GM21619 (cell line): ENCODE measurements around the gene IZUMO1R.
A peak's percentile ranks its signal among the peaks of the same experiment; 100 is the strongest.
"Not testable (repeated sequence)": the region's sequence is repeated elsewhere in the genome, so short reads cannot be mapped to it uniquely, and the experiment has no call there.

Source experiments
- ATAC-seq: cut with Tn5 transposase; IDR thresholded peaks from one replicate; pipeline ENCODE4 v1.9.1; 2021; ENCODE audit not compliant: unreplicated experiment

IZUMO1R gene

GRCh38 chr11:94303966-94304958 lies at the start of gene IZUMO1R:
TSS of gene IZUMO1R (plus strand) at chr11:94304580. CDS start at chr11:94305637, 1,057 bp downstream.
- ATAC-seq = no peak

DNA sequence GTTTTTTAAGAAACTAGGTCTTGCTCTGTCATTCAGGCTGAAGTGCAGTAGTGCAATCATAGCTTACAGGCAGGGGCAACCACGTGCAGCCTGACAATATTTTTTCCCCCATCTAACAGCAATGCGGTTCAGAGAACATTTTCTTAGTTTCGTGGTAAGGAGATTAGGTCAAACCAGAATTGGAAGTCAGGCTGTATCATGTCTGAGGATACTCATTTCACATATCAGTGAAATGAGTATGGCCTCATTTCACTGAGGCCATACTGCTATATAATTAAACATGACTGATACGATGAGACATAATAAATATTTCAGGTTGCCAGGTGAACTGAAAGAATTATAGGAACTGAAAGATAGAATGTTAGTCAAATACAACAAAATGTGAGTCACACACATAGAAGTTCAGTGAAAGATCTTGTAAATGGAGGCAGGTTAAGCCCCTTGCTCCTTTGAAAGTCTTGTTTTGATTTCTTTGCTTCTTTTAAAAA lies 32.5 kb upstream of the IZUMO1R start:
- peak; percentile 75 for ATAC-seq

DNA sequence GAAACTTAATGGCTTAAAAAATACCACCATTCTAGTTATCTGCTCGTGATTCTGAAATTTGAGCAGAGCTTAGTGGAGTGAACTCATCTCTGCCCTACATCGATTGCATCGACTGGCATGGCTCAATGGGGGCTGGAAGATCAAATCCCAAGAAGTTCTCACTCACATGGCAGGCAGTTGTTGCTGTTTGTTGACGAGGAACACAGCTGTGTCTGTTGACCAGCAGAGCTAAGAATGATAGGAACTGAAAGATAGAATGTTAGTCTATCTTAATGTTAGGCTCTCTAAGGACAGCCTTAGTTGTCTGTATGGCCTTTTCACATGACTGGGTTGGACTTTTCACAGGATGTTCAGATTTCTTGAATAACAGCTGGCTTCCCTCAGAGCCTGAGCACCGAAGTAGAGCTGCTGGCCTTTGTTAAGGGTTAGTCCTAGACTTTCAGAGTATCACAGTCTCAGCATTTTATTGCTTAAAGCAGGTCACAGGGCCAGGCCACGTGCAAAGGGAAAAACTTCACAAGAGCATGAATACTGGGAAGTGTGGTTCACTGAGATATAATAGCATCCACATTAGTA lies 31.6 kb upstream of the IZUMO1R start:
- ATAC-seq = peak; percentile 51

DNA sequence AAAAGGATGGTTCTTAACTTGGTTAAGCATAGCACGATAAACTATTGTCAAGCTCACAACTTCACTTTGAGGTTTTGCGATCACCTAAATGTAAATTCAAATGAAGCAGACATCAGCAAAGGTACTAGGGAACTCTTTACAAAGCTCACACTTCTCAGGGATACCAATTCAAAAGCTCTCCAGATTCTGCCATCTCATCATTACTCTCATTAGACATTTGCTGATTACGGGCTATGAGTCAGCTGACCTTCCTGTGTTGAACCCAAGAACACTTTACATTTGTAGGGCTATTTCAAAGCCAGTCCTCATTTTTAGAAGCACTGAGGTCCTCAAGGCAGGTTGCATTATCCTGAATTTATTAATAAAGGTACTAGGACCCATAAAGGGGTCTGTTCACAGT lies 28.4 kb upstream of the IZUMO1R start:
- ATAC-seq = no peak

DNA sequence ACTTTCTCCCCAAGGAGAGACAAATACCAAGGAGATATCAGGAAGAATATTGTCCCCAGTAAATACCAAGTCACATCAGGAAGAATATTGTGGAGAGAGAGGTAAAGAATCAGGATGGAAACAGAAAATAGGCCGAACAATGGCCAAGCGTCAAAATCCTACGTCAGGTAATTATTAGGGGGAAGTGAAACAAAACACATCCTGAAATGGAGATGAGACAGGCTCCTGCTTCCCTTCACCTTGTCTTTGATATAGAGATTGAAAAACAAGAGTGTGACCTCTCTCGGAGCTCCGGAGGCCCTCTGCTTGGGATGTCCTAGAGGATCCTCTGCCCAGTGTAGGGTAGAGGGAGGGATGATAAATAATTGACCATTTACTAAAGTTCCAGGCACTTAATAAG lies 27.4 kb upstream of the IZUMO1R start:
- ATAC-seq = no peak

DNA sequence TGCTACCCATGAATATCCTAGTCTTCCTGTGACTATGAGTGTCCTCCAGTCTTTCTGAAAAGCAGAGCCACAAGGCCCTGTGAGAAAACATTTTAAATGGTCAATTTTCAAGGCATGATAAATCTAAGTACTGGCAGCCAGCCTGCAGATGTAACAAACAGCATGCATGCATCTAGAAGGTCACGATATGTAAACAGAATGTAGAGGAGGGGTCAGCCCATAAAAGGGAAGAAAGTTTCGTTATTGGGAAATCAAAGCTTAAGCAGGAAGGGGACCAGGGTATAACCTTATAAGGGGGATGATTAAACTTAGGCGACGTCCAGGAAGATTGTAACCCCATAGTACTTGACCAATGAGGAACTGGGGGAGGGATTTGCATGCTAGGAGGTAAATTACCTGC lies 26.2 kb upstream of the IZUMO1R start:
- ATAC-seq = not testable (repeated sequence)

GRCh38 chr11:94279996-94280395 lies 24.4 kb upstream of the IZUMO1R start:
- ATAC-seq = no peak

DNA sequence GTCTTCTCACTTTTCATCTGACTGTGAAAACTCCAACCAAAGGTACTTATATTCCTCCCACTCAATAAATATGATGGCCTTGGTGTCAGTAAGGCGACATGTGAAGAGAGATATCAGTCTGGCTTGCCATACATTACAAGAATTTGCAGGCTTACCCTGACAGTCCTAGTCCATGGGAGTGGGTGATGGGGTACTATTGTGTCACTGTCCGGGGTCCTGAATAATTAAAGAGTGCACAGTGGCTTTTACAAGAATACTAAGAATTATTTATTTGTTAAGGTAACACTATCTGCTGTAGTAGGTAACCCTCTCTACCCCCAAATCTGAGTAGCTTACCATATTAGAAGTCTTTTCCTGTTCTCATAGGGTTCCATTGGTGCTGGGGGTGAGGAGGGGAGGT lies 23.1 kb upstream of the IZUMO1R start:
- no peak for ATAC-seq

DNA sequence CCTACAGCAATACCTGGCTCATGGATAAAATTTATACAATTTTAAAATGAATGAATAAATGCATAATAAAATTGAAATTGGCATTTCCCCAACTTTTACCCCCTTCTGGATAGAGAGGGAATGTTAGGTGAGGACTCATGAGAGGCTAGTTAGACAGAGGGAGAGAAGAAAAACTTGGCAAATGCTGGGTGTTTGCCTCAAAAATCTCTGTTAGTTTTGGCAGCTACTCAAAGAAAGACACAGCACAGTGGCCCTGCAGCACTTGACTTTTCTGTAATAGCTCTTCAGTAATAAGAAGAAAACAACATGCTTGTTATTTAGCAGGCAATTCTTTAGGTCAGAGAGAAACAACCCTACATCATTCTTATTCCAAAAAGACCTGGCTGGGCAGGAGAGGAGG lies 20.7 kb upstream of the IZUMO1R start:
- ATAC-seq = no peak

DNA sequence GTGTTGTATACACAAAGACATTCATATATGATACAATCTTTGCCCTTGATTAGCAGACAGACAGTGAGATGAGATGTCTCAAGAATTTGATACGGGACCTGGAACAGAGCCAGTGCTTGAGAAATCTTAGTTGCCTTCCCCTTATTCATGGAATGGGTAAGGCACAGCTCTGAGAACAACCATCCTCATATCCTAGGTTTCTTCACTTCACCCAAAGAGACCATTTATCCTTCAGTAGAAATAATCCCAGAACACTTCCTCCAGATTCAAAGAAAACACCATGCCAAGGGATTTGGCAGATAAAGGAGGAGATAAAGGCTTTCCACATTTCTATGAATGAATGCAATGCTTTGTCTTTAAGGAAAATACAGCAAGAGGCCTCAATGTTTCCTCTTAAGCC lies 8.8 kb upstream of the IZUMO1R start:
- ATAC-seq = no peak

- ATAC-seq = no peak
Observed at GRCh38 chr11:94297985-94298576, 6.3 kb upstream of the IZUMO1R start.

DNA sequence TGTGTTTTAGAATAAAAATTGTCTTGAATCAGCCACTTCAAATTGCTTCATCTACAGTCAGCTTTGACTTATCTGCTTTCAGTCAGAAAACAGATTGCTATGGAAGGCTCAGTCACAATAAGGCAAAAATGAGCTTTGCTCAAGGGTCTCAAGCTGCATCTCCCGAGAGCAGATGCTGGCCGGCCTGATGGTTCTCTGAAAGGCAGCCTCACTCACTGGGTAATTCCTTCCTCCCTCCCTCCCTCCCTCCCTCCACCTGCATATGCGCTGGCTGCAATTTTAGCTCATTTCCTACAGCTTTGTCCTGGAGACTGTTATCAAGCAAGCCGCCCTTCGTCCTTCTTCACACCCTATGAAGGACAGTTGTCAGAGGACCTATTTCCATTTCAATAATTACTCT lies 1.6 kb upstream of the IZUMO1R start:
- no peak for ATAC-seq

DNA sequence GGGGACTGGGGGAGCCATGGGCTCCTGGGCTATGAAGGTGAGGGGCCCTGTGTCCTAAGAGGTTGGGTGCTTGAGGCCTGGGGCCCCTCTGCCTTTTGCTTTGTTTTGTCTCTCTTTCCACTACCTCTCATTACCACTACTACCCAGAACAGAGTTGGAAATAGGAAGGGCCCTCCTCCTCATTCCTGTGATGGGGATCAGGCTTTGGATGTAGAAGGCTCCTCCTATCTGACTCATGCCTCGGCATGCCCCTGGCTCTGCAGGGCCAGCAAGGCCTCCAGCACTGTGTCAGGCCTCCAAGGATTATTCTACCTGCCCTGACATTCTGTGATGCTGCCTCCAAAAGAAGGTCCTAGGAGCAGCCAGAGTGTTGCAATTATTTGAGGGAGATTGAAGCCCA lies 766 bp downstream of the IZUMO1R start:
- ATAC-seq = no peak

- no peak for ATAC-seq
Observed at GRCh38 chr11:94307101-94307791, 2.9 kb downstream of the IZUMO1R start.

DNA sequence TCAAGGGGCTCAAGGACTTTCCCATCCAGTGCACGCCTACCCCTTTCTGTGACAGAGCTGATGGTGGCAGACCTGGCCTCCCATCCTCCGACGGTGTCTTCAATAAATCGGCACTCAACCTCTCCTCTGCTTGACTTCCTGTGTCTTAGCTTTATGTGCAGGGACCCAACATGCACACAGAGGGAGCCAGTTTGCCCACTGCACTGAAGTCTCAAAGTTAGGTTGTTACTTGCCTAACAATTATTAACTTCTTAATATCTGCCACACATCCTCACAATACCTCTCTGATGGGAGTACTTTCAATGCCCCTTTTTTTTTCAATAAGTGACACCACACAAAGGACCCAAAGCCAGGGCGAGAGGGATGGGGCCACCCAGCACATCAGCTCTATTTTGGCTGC lies 3.6 kb downstream of the IZUMO1R start:
- ATAC-seq = no peak

DNA sequence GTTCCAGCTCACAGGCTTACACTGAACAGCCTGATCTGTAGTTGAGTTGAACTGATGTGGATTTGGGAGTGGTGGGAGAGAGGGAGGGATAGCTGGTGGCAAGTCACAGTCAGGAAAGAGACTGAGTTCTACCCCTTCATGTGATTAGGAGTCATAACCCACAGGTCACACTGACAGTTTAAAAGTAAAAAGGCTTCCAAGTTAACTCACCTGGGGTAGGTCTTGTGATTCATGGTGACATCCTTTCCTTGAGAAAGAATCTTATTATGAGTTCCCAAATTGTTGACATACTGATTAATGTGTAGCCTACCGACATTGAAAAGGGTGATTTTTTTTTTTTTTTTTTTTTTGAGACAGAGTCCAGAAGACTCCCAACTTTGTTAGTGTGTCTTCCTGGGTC lies 5.4 kb downstream of the IZUMO1R start:
- ATAC-seq = no peak

DNA sequence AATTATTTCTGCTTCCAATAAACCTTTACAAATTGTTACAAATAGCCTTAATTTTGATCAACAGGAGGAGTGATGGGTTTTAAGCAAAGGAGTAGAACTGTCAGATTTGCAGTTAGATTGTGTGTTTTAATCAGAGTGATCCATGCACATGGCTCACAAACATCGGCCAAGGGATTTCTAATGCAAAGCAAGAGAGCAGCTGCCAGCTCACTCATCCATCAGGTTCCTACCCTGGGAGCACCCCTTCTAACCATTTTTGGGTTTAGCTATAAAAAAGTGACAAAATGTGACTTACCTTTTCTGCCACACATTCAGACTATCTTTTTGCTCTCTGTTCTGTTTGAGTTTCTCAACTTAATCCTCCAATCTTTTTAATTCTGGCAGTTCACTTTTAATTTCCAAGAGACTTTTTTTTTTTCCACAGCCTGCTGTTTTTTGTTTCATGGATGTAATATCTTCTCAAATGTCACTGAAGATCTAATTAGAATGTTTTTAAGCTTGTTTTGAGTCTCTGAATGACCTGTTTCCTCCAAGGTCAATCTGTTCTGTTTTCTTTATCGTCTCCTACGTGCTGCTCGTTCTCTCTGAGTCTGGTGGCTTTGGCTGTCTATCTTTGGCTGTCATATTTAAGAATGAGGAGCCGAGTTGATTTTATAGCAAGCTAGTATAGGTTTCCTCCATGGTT lies 6.0 kb downstream of the IZUMO1R start:
- ATAC-seq = no peak

DNA sequence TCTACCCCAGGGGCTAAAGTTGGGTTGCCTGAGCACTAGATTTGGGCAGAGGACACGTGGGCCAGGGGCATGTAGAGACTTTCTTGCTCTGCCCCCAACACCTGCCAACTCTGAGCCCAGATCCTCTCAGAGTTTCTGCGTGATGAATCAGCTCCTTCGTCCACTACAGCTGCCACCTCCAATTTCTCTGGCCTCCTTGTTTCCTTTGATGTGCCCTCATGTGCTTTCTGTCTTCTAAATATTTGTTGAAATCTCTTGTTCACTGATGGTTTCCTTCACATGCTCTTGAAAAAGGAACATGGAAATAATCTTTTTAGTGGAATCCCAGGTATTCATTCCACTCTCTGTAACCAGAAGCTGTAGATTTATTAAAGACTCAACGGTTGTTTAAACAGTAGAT lies 8.0 kb downstream of the IZUMO1R start:
- no peak for ATAC-seq

DNA sequence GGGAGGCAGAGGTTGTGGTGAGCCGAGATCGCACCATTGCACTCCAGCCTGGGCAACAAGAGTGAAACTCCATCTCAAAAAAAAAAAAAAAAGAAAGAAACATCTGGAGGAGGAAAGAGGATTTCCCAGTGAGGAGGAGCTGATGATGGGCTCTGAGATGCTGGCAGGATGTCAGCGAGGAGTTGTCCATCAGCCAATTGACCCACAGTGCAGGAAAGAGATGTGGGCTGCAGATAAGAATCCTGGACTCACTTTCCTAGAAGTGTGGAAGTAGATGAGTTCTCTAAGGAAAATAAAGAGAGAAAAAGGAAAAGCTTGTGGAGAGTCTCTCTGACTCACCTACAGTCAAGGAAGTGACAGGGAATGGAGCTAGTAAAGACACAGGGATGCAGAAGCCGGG lies 9.7 kb downstream of the IZUMO1R start:
- no peak for ATAC-seq

DNA sequence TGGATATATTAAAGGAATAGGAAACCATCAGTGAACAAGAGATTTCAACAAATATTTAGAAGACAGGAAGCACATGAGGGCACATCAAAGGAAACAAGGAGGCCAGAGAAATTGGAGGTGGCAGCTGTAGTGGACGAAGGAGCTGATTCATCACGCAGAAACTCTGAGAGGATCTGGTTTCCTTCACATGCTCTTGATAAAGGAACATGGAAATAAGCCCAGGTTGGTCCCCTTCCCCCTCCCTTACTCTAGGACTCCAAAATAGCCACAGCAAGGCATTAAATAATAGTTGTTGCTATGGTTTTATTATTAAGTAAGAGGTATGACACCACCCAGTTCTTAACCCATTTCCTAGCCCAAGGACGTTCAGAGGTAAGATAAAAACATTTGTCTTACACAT lies 11.3 kb downstream of the IZUMO1R start:
- ATAC-seq = no peak

- no peak for ATAC-seq
Observed at GRCh38 chr11:94322501-94322900, 18.1 kb downstream of the IZUMO1R start.
